GM12874 (cell line): Measurements from ENCODE around the gene UNC13D.

Experiments used
- TF ChIP-seq, protein P1 (sequence below): IDR thresholded peaks from 2 replicates; pipeline ENCODE4 v1.5.1; 2011; ENCODE audit warnings: low read depth, mild to moderate bottlenecking, control low read depth, low read length, moderate library complexity; ENCODE audit not compliant: insufficient read depth

UNC13D gene

GRCh38 chr17:75814900-75815373 is 29.3 kb downstream of the UNC13D start:
- TF ChIP-seq, protein P1, sequence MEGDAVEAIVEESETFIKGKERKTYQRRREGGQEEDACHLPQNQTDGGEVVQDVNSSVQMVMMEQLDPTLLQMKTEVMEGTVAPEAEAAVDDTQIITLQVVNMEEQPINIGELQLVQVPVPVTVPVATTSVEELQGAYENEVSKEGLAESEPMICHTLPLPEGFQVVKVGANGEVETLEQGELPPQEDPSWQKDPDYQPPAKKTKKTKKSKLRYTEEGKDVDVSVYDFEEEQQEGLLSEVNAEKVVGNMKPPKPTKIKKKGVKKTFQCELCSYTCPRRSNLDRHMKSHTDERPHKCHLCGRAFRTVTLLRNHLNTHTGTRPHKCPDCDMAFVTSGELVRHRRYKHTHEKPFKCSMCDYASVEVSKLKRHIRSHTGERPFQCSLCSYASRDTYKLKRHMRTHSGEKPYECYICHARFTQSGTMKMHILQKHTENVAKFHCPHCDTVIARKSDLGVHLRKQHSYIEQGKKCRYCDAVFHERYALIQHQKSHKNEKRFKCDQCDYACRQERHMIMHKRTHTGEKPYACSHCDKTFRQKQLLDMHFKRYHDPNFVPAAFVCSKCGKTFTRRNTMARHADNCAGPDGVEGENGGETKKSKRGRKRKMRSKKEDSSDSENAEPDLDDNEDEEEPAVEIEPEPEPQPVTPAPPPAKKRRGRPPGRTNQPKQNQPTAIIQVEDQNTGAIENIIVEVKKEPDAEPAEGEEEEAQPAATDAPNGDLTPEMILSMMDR, result no peak

DNA sequence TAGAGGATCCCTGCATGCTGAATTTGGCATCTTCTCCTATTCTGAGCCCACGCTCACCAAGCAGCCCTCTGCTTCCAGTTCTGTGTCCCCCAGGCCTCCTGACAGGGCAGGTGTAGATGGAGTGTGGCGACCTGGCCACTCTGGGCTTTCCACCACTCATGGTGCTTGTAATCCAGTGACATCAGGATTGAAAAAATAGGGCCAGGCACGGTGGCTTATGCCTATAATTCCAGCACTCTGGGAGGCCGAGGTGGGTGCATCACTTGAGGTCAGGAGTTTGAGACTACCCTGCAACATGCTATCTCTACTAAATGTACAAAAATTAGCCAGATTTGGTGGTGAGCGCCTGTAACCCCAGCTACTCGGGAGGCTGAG is 30.2 kb downstream of the UNC13D start:
- TF ChIP-seq, protein P1, result no peak

DNA sequence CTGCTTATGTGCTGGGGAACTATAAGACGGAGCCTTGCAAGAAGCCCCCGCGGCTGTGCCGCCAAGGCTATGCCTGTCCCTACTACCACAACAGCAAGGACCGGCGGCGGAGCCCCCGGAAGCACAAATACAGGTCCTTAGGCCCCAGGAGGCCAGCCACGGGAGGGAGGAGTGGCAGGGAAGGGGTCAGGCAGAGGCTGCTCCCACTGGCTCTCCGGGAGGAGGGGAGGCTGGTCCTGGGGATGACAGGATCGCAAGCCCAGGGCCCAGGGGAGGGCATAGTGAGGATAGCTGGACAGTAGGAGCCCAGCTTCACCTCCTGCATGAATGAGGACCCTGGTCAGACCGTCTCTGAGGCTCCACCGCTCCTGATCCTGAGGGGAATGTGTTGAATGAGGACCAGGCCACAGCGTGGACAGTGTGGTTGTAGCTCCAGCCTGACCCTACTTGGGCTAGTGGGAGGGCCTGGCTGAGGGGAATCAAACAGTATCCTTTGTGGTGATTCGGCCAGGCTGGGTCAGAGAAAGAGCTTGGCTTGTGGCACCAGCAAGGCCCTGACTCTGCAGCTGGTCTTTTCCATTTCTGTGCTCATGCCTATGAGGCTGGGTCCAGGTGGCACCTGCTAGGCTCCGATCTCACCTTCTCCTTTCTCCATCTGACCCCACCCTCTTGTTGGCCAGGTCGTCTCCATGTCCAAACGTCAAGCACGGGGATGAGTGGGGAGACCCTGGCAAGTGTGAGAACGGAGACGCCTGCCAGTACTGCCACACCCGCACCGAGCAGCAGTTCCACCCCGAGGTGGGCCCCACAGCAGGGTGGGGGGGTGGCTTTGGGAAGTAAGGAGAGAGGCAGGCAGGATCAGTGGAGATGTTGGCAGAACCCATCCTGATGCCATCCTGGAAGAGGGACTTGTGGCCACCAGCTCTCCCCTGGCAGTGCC is 30.9 kb downstream of the UNC13D start:
- TF ChIP-seq, protein P1, result no peak

GRCh38 chr17:75812096-75813013 is 31.8 kb downstream of the UNC13D start:
- TF ChIP-seq, protein P1, result no peak

- TF ChIP-seq, protein P1, result no peak
Observed at GRCh38 chr17:75811174-75811573, 33.0 kb downstream of the UNC13D start.

DNA sequence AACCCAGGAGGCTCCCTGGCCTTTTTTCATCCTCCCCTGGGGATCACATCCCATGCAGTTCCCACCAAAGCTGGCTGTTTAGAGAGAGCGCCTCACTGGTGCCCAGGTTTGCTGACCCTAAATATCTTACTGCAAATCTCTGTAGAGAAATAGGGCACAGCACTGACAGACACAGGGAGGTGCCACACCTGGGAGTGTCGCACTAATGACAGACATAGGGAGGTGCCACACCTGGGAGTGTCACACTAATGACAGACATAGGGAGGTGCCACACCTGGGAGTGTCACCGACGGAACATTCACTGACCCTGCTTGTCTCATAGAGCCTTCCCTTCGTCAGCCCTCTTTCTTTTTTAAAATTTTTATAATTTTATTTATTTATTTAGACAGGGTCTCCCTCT is 34.0 kb downstream of the UNC13D start:
- TF ChIP-seq, protein P1, result no peak

DNA sequence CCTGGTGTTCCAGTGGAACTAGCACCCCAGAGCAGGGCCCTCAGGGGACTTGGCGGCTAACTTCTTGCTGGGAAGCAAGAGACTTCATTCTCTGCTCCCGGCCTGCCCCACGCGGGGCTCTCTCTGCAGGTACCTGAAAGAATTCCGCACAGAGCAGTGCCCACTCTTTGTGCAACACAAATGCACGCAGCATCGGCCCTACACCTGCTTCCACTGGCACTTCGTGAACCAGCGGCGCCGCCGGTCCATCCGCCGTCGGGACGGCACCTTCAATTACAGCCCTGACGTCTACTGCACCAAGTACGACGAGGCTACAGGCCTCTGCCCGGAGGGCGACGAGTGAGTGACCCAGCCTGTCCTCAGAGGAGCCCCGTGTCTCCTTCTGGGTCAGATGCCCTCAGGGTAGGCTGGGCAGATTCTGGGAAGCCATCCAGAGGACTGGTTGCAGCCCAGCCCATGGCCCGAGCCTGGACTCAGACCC is 34.5 kb downstream of the UNC13D start:
- TF ChIP-seq, protein P1, result no peak
